HG02870 (cell line): ENCODE results near the gene PFDN4.
"Not testable (repeated sequence)": the region's sequence is repeated elsewhere in the genome, so short reads cannot be mapped to it uniquely, and the experiment has no call there.

Source experiments
- ATAC-seq: cut with Tn5 transposase; IDR thresholded peaks from one replicate; pipeline ENCODE4 v1.9.1; 2021; ENCODE audit warnings: mild to moderate bottlenecking, moderate library complexity; ENCODE audit not compliant: unreplicated experiment

The PFDN4 gene

DNA sequence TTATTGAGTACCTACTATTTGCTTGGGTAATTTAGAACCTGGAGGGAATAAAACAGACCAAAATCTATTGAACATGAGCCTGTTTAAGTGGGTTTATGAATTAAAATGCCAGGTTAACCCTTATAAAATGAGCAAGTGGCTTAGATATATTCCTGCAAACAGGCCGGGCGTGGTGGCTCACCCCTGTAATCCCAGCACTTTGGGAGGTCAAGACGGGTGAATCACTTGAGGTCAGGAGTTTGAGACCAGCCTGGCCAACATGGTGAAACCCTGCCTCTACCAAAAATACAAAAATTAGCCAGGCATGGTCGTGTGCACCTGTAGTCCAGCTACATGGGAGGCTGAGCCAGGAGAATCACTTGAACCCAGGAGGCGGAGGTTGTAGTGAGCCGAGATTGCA is 57.9 kb downstream of the PFDN4 start:
- ATAC-seq = not testable (repeated sequence)

DNA sequence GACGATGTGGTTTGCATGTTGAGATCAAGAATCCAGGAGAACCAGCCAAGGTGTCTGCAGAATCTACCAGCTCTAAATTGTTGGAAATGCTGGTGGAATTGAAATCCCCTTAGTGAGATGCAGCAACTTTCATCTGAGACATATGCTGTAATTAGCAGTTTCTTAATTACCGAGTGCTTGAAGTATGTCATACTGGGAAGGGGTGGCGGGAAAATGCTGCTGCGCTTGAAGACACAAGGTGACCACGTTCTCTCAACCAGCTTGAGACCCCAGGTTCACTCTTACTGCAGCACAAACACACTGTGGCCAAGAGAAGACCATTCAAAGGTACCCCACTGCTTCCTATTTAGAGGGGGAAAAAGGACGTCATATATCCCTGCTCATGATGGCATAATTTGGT is 59.0 kb downstream of the PFDN4 start:
- no peak for ATAC-seq

DNA sequence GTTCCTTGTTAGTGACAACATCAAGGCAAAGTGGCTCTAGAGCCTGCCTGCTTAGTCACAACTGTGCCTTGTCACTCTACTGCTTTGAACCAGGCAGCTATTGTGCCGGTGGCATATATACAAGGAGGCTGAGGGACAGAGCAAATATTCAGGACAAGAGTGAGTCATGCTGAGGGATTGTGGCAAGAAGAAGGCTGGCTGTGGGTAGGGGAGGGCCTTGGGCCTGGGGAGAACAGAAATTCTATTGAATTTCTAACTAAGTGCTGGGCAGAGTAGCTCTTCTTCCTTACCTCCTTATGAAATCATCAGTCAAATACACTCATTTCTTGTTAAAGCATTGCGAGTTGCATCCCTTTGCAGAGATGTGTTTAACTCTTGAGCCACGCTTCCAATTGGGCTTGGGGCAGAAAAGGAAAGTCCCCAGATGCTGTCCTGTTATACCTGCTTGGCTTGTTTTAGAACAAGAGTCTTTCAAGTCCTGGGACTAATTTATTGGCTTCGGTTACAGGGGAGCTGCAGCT is 59.7 kb downstream of the PFDN4 start:
- no peak for ATAC-seq

DNA sequence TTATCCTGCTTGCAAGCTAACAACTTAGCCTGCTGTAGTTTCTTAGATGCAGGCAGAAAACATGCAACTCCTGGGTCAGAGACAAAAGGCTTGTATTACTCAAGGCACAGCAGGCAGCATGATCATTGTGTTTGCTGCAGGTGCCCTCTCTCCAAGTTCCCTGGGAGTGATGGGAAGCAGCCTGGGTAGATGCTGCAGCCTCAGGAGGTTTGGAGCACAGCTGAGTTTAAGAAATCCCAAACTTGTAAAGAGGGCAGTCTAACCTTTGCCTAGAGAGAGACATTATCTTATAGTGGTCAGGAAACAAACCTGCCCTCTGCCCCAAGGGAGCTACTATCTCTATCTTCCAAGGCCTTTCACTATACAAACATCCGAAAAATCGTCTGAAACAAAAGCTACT is 61.1 kb downstream of the PFDN4 start:
- ATAC-seq = no peak
